Activated naive CD8-positive, alpha-beta T cell treated with anti-CD3 and anti-CD28 coated beads, Interleukin-2, amount 10 ng/mL, durations not matched to agents 7 days and 5 days (primary cell): ENCODE data around the gene TAS2R39. TPM values are rescaled to one million over a fixed set of nuclear protein-coding genes. Genes with fewer than 3 reads are reported as not detected.
"Not testable (repeated sequence)": the region's sequence is repeated elsewhere in the genome, so short reads cannot be mapped to it uniquely, and the experiment has no call there.

ENCODE experiments used
- ATAC-seq: fragments of 150-1000 bp; cut with Tn5 transposase; one replicate; pipeline ENCODE4 v1.10.0; 2021; ENCODE audit warnings: low read depth, moderate library complexity
- POLR2A ChIA-PET: fragments of 350-600 bp; sonication (Branson Sonifier 250); formaldehyde crosslinking; loops from one replicate; lab custom pipeline; 2021; ENCODE audit warnings: antibody characterized with exemption; lab: Charles Lee
- DNase-seq: peaks from one replicate; pipeline ENCODE4 v3.0.0; 2021
- H3K27ac Mint-ChIP-seq: one replicate; pipeline ENCODE4 v1.8.0; 2022; ENCODE audit warnings: mild to moderate bottlenecking, mixed read lengths
- H3K27me3 Mint-ChIP-seq: one replicate; pipeline ENCODE4 v1.8.0; 2022; ENCODE audit warnings: mild to moderate bottlenecking, moderate library complexity, mixed read lengths
- H3K36me3 Mint-ChIP-seq: one replicate; pipeline ENCODE4 v1.8.0; 2021; ENCODE audit warnings: mild to moderate bottlenecking, mixed read lengths
- H3K4me1 Mint-ChIP-seq: one replicate; pipeline ENCODE4 v1.8.0; 2021; ENCODE audit warnings: mixed read lengths
- H3K4me3 Mint-ChIP-seq: one replicate; pipeline ENCODE4 v1.8.0; 2022; ENCODE audit warnings: mild to moderate bottlenecking, moderate library complexity, mixed read lengths
- H3K9me3 Mint-ChIP-seq: one replicate; pipeline ENCODE4 v1.8.0; 2021; ENCODE audit warnings: mixed read lengths
- total RNA-seq, 2 experiments: library from RNA; stranded (reverse); gene quantifications; one replicate each; pipeline ENCODE4 v1.2.3, GENCODE V29; 2021

Gene TAS2R39
- not detected for total RNA-seq

DNA sequence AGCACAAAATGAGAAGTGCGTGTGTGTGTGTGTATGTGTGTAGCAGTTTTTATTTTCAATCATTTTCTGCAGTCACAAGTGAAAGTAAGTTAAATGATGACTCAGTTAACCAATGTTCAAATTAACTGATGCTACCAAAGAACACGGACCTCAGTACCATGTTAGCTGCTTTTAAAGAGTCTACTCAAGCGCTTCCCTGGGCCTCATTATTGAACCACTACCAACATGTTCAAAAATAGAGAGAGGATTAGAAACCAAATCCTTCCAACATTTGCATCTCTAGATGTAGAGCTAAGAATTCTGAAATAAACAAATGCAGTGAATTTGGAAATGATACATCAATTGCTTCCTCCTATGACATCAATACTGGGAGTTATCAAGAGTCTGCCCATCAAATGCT is at the start of gene TAS2R39:
Gene TAS2R39 (plus strand): TSS at position 396 of the 400 bp plus-strand sequence. CDS start 0 bp downstream, at position 396.
- POLR2A ChIA-PET = no interaction called here
- no peak for ATAC-seq
- H3K4me1 Mint-ChIP-seq = no peaks in the 10 kb centered on the region
- H3K27me3 Mint-ChIP-seq = peaks cover 17% of the 10 kb centered on the region
- DNase-seq = no peak
- no peaks in the 10 kb centered on the region for H3K36me3 Mint-ChIP-seq
- no peak within 1 kb of the TSS for H3K27ac Mint-ChIP-seq
- H3K9me3 Mint-ChIP-seq = peaks cover 3% of the 10 kb centered on the region
- no peak within 1 kb of the TSS for H3K4me3 Mint-ChIP-seq

DNA sequence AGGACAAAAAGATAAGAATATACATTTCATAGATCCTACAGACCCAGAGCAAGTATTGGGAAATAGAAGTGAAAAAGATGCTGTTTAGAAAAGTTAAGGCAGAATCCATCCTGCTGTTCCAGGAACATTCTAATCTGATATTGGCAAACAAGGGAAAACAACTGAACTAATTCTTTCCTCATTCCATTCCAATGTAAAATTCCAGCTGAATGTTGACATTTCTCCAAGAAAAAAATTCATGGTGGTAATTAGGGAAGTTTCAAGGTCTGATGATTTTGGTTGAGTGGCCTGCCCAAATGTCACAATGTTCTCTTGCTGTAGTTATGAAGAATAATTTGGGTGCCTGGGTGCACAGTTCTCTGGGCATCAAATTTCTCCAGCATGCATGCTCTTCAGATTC is 36.1 kb upstream of the TAS2R39 start:
- no peak for DNase-seq
- Mint-ChIP-seq H3K27me3 (peaks cover 6% of the 10 kb centered on the region), H3K36me3 (peaks cover 2% of the 10 kb centered on the region), H3K27ac (no peak overlapping the region), H3K4me1 (no peaks in the 10 kb centered on the region), H3K9me3 (peaks cover 11% of the 10 kb centered on the region), H3K4me3 (no peak overlapping the region)
- ATAC-seq = no peak
- POLR2A ChIA-PET = no interaction called here

DNA sequence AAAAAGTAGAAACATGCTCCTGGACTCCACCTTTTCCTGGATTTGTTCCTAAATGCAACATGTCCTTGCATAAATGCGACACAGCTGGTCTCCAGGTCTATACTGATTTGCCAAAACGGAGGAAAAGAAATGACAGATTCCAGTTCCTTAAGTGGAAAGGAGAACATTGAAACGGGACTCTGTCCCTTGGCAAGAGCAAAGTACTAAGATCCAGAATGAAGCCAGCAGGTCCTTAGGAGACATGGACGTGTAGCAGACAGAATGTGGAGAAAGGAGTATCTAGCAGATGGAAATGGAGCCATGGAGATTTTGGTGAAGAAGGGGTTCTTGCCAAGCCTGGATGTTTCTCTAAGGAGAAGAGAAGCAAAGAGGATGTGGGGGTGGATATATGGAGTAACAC is 35.2 kb upstream of the TAS2R39 start:
- Mint-ChIP-seq H3K4me3 (no peak overlapping the region), H3K36me3 (peaks cover 2% of the 10 kb centered on the region), H3K27ac (no peak overlapping the region), H3K27me3 (peaks cover 6% of the 10 kb centered on the region), H3K4me1 (no peaks in the 10 kb centered on the region), H3K9me3 (peaks cover 12% of the 10 kb centered on the region)
- no peak for ATAC-seq
- DNase-seq = no peak
- POLR2A ChIA-PET = no interaction called here

DNA sequence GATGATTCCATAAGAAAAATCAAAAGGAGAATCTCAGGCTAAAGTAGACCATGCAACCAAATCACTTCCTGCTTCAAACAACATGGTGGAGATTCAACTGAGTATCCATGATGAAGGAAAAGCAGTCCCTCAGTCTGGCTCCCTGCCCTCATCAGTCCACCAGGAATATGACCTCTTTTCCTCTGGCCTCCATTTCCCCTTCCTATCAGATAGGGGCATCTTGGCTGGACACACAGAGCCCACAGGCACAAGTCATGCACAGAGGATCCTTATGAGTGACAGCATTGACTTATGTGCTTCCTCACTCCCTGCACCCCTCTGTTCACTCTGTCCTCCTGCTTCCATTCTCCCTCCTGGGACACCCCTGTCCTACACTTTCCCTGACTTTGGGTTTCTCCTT is 34.6 kb upstream of the TAS2R39 start:
- Mint-ChIP-seq H3K27ac (no peak overlapping the region), H3K27me3 (peaks cover 6% of the 10 kb centered on the region), H3K4me1 (no peaks in the 10 kb centered on the region), H3K9me3 (peaks cover 16% of the 10 kb centered on the region), H3K4me3 (no peak overlapping the region), H3K36me3 (peaks cover 2% of the 10 kb centered on the region)
- ATAC-seq (no peak), DNase-seq (no peak)
- POLR2A ChIA-PET = no interaction called here

DNA sequence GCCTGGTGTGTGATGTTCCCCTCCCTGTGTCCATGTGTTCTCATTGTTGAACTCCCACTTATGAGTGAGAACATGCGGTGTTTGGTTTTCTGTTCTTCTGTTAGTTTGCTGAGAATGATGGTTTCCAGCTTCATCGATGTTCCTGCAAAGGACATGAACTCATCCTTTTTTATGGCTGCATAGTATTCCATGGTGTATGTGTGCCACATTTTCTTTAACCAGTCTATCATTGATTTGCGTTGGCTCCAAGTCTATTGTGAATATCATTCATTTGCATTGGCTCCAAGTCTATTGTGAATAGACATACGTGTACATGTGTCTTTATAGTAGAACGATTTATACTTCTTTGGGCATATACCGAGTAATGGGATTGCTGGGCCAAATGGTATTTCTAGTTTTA is 32.5 kb upstream of the TAS2R39 start:
- POLR2A ChIA-PET, H3K36me3 Mint-ChIP-seq, H3K4me3 Mint-ChIP-seq, ATAC-seq, DNase-seq, H3K4me1 Mint-ChIP-seq, H3K27ac Mint-ChIP-seq, H3K27me3 Mint-ChIP-seq: not testable (repeated sequence)
- peaks cover 16% of the 10 kb centered on the region for H3K9me3 Mint-ChIP-seq

DNA sequence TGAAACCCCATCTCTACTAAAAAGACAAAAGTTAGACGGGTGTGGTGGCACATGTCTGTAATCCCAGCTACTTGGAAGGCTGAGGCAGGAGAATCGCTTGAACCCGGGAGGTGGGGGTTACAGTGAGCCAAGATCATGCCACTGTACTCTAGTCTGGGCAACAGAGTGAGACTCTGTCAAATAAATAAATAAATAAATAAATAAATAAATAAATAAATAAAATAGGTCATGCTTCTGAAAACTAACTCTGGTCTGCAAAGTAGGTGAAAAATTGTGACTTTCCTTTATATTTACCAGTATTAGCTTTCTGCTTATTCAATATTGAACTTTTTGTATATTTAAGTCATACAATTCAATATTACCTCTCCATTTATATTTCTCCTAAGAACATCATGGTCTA is 24.6 kb upstream of the TAS2R39 start:
- ATAC-seq, DNase-seq, H3K36me3 Mint-ChIP-seq, POLR2A ChIA-PET, H3K4me3 Mint-ChIP-seq, H3K27ac Mint-ChIP-seq, H3K4me1 Mint-ChIP-seq, H3K9me3 Mint-ChIP-seq, H3K27me3 Mint-ChIP-seq: not testable (repeated sequence)

DNA sequence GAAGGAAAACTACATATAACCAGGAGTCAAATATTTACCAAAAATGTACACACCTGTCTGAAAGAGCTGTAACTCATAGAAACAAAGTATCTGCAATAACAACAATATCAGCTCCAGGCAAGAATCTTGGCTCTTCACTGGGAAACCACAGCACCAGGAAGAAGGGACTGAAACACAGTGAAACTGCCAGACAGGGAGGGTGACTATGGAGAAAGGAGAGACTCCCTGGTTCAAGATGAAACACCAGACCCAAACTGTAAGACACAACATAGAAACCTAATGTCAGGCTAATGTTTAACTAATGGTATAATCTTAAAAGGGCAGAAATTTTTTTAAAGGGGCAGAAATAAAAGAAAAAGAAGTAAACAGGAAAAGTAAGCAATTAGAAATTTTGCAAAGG is 11.5 kb upstream of the TAS2R39 start:
- no peak overlapping the region for H3K4me3 Mint-ChIP-seq
- POLR2A ChIA-PET = interaction anchor here (0.6 kb wide), 1 partner anchor 247 kb away, joined by 3 read pairs; no protein-coding TSS in a partner anchor
- peaks cover 1% of the 10 kb centered on the region for H3K9me3 Mint-ChIP-seq
- peaks cover 6% of the 10 kb centered on the region for H3K27me3 Mint-ChIP-seq
- DNase-seq (no peak), ATAC-seq (no peak)
- H3K36me3 Mint-ChIP-seq = no peaks in the 10 kb centered on the region
- no peak overlapping the region for H3K27ac Mint-ChIP-seq
- peaks cover 1% of the 10 kb centered on the region for H3K4me1 Mint-ChIP-seq

DNA sequence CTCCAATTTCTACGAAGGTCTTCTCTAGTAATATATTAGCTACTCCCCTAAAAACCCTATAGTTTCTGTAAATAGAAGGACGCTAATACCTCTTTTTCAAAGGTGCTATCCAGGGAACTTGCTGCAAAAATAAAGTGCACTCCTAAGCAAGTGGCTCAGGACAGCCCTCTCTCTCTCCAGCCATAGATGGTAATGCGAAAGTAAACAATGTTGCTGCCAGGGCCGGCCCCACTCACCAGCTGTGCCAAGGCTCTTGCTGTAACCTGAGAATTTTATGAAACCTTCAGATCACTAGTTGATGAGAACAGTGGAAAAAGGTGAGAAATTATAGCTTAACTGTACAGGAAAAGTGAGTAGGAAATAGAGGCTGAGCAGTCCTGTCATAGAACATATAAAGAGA is 10.9 kb upstream of the TAS2R39 start:
- DNase-seq (no peak), ATAC-seq (no peak)
- H3K4me1 Mint-ChIP-seq = peaks cover 1% of the 10 kb centered on the region
- no peak overlapping the region for H3K27ac Mint-ChIP-seq
- H3K27me3 Mint-ChIP-seq = peaks cover 7% of the 10 kb centered on the region
- H3K4me3 Mint-ChIP-seq = no peak overlapping the region
- POLR2A ChIA-PET = interaction anchor here (0.6 kb wide), 1 partner anchor 247 kb away, joined by 3 read pairs; no protein-coding TSS in a partner anchor
- peaks cover 2% of the 10 kb centered on the region for H3K9me3 Mint-ChIP-seq
- H3K36me3 Mint-ChIP-seq = no peaks in the 10 kb centered on the region

DNA sequence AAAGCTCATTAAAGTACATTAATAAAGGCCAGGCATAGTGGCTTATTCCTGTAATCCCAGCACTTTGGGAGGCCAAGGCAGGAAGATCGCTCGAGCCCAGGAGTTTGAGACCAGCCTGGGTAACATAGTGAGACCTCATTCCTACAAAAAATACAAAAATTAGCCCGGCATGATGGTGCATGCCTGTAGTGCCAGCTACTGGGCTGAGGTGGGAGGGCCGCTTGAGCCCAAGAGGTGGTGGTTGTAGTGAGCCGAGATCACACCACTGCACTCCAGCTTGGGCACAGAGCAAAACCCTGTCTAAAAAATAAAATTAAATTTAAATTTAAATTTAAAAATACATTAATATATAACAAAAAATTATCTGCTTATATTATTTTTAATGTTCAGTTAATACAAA is 7.1 kb upstream of the TAS2R39 start:
- Mint-ChIP-seq H3K4me1 (peaks cover 1% of the 10 kb centered on the region), H3K9me3 (peaks cover 8% of the 10 kb centered on the region), H3K27me3 (peaks cover 9% of the 10 kb centered on the region), H3K4me3 (no peak overlapping the region), H3K27ac (no peak overlapping the region), H3K36me3 (no peaks in the 10 kb centered on the region)
- DNase-seq (no peak), ATAC-seq (no peak)
- POLR2A ChIA-PET = no interaction called here

DNA sequence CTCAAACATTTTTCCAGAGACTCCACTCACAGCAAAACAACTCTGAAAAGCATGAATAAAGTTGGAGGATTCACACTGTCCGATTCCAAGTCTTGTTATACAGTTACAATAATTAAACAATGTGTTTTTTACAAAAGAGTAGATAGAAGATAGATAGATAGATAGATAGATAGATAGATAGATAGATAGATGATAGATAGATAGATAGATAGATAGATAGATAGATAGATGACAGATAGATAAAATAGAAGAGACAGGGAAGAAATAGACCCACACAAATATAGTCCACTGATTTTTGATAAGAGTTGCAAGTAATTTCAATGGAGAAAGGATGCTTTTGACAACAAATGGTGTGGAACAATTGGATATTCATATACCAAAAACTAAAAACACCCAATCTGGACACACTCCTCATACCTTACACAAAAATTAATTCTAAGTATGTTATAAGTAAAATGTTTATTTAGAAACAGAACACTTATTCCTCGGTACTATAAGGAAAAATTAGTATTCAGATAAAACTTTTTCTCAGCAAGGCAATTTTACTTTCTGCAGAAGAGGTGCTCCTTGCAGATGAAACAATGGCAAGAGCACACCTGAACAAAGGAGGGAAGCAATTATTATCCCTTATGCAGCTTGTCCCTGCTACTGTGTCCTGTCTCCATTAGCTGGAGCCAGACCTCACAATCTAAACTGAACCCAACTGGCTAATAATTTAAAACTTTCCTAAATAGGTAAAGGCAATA is 5.7 kb upstream of the TAS2R39 start:
- no peak for DNase-seq
- peaks cover 8% of the 10 kb centered on the region for H3K9me3 Mint-ChIP-seq
- no peak for ATAC-seq
- H3K36me3 Mint-ChIP-seq = no peaks in the 10 kb centered on the region
- H3K27ac Mint-ChIP-seq = no peak overlapping the region
- peaks cover 9% of the 10 kb centered on the region for H3K27me3 Mint-ChIP-seq
- POLR2A ChIA-PET = no interaction called here
- H3K4me1 Mint-ChIP-seq = no peaks in the 10 kb centered on the region
- no peak overlapping the region for H3K4me3 Mint-ChIP-seq

DNA sequence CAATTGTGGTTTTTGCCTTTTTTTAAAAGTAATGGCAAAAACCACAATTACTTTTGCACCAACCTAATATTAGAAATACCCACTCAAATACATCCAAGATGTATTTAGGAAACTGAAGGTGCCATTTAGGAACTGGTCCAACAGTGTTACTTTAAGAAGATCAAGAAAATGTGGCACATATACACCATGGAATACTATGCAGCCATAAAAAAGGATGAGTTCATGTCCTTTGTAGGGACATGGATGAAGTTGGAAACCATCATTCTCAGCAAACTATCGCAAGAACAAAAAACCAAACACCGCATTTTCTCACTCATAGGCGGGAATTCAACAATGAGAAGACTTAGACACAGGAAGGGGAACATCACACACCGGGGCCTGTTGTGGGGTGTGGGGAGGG is 2.4 kb upstream of the TAS2R39 start:
- DNase-seq, H3K36me3 Mint-ChIP-seq, POLR2A ChIA-PET, H3K27ac Mint-ChIP-seq, H3K9me3 Mint-ChIP-seq, ATAC-seq, H3K4me3 Mint-ChIP-seq, H3K4me1 Mint-ChIP-seq: not testable (repeated sequence)
- H3K27me3 Mint-ChIP-seq = peaks cover 15% of the 10 kb centered on the region

DNA sequence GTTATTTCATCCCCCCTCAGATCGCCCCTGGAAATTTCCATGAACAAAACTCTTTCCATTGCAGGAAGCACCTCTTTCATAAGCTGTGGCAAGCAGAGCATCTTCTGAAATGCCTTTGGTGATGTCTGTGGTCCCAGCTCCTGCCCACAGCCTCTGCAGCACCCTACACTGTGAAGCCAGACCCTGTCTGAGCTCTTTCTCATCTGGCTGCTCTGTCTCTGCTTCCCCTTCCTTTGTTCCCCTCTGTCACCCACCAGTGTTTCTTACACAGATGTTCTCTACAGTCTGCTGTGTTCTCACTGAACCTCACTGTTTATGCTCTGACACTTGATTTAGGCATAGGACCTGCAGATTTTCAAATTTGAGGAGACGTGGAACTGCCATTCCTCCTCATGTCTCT is 1.9 kb upstream of the TAS2R39 start:
- H3K27me3 Mint-ChIP-seq = peaks cover 20% of the 10 kb centered on the region
- peaks cover 8% of the 10 kb centered on the region for H3K9me3 Mint-ChIP-seq
- H3K4me1 Mint-ChIP-seq = no peaks in the 10 kb centered on the region
- ATAC-seq = no peak
- no peaks in the 10 kb centered on the region for H3K36me3 Mint-ChIP-seq
- no peak overlapping the region for H3K4me3 Mint-ChIP-seq
- POLR2A ChIA-PET = no interaction called here
- DNase-seq = no peak
- H3K27ac Mint-ChIP-seq = no peak overlapping the region

DNA sequence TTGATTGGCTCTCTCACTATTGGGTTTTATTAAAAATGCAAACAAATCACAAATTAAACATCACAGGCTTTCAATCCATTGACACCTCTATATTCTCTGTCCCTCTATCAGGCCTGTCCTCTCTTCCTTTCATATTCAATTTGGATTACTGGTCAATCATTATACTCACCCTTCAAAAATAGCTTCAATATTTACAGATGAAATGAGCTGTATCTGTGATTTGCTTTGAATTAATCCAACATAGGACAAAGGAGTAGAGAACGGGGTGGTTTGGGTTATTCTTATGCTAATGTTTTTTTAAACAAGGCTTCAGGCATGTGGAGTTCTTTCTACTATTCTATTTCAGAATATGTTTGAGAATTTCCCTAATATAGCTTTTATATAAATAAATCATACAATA is 2.3 kb downstream of the TAS2R39 start:
- ATAC-seq (no peak), DNase-seq (no peak)
- Mint-ChIP-seq H3K4me3 (no peak overlapping the region), H3K4me1 (no peaks in the 10 kb centered on the region), H3K27me3 (peaks cover 17% of the 10 kb centered on the region), H3K9me3 (no peaks in the 10 kb centered on the region), H3K27ac (no peak overlapping the region), H3K36me3 (no peaks in the 10 kb centered on the region)
- POLR2A ChIA-PET = no interaction called here

DNA sequence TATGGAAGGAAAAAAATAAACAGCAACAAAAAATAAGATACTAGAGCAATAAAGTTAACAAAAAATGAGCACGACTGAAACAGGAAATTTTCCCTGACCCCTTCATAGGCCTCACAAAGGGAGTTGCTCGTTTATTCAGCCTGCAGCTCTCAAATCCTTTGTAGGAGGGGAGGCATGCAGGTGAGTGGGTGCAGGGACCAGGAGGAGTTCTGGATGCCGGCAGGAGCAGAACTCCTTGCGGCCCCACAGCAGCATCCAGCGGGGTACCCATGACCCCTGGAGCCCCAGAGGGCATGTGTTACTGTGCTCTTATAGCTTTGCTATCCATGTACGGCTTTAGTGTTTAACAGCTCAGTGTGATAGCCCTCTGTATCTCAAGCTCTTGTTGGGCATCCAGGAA is 5.8 kb downstream of the TAS2R39 start:
- no peak overlapping the region for H3K27ac Mint-ChIP-seq
- POLR2A ChIA-PET = no interaction called here
- no peak for DNase-seq
- ATAC-seq = no peak
- H3K4me3 Mint-ChIP-seq = no peak overlapping the region
- H3K9me3 Mint-ChIP-seq = no peaks in the 10 kb centered on the region
- H3K36me3 Mint-ChIP-seq = no peaks in the 10 kb centered on the region
- peaks cover 15% of the 10 kb centered on the region for H3K27me3 Mint-ChIP-seq
- no peaks in the 10 kb centered on the region for H3K4me1 Mint-ChIP-seq
